Kidney (tissue), 14 donors: ENCODE measurements around the gene ZNF132. TPM values are rescaled to one million over a fixed set of nuclear protein-coding genes. Genes with fewer than 3 reads are reported as not detected.

ENCODE experiments used
- DNase-seq, 5 donors: peaks; one replicate each; pipeline ENCODE4 v3.0.0-alpha.2; 2013 to 2020
- FAIRE-seq: peaks from 2 replicates; lab custom pipeline; 2012; peaks lifted over from hg19 to GRCh38; lab: Jason Lieb, UNC
- H3K27ac ChIP-seq, 2 donors: one replicate each; pipeline ENCODE4 v1.7.0; 2013; ENCODE audit warnings: low read depth in 2 of 2, low read length in 2 of 2, inconsistent platforms in 1 of 2
- H3K27me3 ChIP-seq: one replicate; pipeline ENCODE4 v1.7.1; 2013; ENCODE audit warnings: low read length, inconsistent platforms; ENCODE audit not compliant: control insufficient read depth, insufficient read depth
- H3K36me3 ChIP-seq, 3 donors: one replicate each; pipeline versions ENCODE4 v1.7.0 to v1.7.1; 2013; ENCODE audit warnings: low read length in 3 of 3, control low read depth in 1 of 3, inconsistent platforms in 1 of 3; ENCODE audit not compliant: insufficient read depth in 3 of 3, control insufficient read depth in 2 of 3
- H3K4me1 ChIP-seq, 3 donors: one replicate each; pipeline versions ENCODE4 v1.7.0 to v1.7.1; 2013; ENCODE audit warnings: low read length in 3 of 3, inconsistent platforms in 1 of 3, low read depth in 1 of 3; ENCODE audit not compliant: control insufficient read depth in 2 of 3, insufficient read depth in 2 of 3
- H3K4me3 ChIP-seq, 3 donors: one replicate each; pipeline versions ENCODE4 v1.7.0 to v1.8.1; 2013; ENCODE audit warnings: low read length in 3 of 3, control low read depth in 1 of 3, inconsistent platforms in 1 of 3
- H3K9ac ChIP-seq, 3 donors: one replicate each; pipeline versions ENCODE4 v1.7.0 to v1.7.1; 2013; ENCODE audit warnings: low read length in 3 of 3, control low read depth in 1 of 3, inconsistent platforms in 1 of 3
- H3K9me3 ChIP-seq, 3 donors: one replicate each; pipeline versions ENCODE4 v1.7.0 to v1.7.1; 2013; ENCODE audit warnings: low read length in 3 of 3, control low read depth in 1 of 3, inconsistent platforms in 1 of 3; ENCODE audit not compliant: control insufficient read depth in 2 of 3, insufficient read depth in 1 of 3
- intact Hi-C: fragments of 100-400 bp; cut with DNase I; formaldehyde crosslinking; loops from one replicate; pipeline ENCODE4 v1.11.1; 2022
- polyA plus RNA-seq: library from polyadenylated mRNA; stranded (reverse); fragments of 350-450 nt; fragmentation: Illumina TruSeq; extraction: RNeasy Lipid Tissue Mini Kit (QIAGEN cat#74804); gene quantifications from one replicate; pipeline ENCODE4 v1.2.3, GENCODE V29; 2014; ENCODE audit warnings: low read depth, low replicate concordance; ENCODE audit not compliant: insufficient read depth
- total RNA-seq: library from RNA; stranded (reverse); fragmentation: NEBNext Ultra II Directional; extraction: Animal tissue kit (Norgen Biotek cat#: 25700); gene quantifications from one replicate; pipeline ENCODE4 v1.2.1, GENCODE V29; 2021
- TF ChIP-seq, protein P1 (sequence below): IDR thresholded peaks from 3 replicates; pipeline ENCODE4 v1.5.1; 2012; ENCODE audit warnings: mild to moderate bottlenecking, moderate library complexity, borderline replicate concordance; ENCODE audit not compliant: insufficient read depth; ENCODE audit errors: extremely low read depth
- donor health status: control.
- donor health status: control.
- donor health status: control.
- donor health status: control.
- donor health status: control.
- donor health status: DM: yes; HTN: yes; CAD: no.
- donor health status: Normal renal cell carcinoma (clear cell type).

ZNF132 gene
- total and polyA plus RNA-seq, 2 donors from 2014 or later = 2.9 to 7.8 TPM

DNA sequence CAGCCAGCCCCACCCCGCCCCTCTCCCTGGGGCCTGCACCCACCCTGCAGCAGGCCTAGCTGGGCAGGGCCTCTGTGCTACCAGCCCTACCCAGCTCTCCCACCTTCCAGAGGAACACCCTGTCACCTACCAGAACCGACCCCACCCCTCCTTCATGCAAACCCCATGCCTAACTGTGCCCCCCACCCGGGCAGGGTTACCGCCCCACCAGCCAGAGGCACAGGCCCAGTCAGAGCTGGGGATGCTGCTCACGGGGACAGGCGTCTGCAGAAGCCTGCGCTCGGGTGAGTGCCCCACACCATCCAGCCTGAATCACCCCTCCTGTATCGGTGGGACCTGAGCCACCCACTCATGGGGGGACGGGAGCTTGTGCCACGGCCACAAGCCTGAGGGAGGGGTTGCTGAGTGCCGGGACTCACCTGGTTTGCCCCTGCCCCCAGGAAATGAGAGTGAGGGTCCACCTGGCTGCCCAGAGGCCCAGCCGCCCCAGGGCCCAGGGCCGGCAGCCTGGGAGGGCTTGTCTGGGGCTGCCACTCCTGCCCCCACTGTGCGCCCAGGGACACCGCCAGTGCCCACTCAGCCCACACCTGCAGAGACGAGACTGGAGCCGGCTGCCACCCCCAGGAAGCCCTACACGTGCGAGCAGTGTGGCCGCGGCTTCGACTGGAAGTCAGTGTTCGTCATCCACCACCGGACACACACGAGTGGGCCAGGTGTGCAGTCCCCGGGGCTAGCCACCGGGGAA is 40.0 kb upstream of the ZNF132 start:
- FAIRE-seq = no peak
- Histone ChIP-seq H3K9me3 (no peaks in the 10 kb centered on the region), H3K4me3 (no peak overlapping the region), H3K27me3 (no peaks in the 10 kb centered on the region), H3K27ac (no peak overlapping the region), H3K36me3 (peaks cover 0 to 3% (median 2%) of the 10 kb centered on the region in 3 donors), H3K4me1 (peaks cover 0 to 10% (median 9%) of the 10 kb centered on the region in 3 donors), H3K9ac (no peak overlapping the region)
- TF ChIP-seq, protein P1, sequence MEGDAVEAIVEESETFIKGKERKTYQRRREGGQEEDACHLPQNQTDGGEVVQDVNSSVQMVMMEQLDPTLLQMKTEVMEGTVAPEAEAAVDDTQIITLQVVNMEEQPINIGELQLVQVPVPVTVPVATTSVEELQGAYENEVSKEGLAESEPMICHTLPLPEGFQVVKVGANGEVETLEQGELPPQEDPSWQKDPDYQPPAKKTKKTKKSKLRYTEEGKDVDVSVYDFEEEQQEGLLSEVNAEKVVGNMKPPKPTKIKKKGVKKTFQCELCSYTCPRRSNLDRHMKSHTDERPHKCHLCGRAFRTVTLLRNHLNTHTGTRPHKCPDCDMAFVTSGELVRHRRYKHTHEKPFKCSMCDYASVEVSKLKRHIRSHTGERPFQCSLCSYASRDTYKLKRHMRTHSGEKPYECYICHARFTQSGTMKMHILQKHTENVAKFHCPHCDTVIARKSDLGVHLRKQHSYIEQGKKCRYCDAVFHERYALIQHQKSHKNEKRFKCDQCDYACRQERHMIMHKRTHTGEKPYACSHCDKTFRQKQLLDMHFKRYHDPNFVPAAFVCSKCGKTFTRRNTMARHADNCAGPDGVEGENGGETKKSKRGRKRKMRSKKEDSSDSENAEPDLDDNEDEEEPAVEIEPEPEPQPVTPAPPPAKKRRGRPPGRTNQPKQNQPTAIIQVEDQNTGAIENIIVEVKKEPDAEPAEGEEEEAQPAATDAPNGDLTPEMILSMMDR = no peak
- DNase-seq = peak in 1 of 5 donors; percentile 64
- intact Hi-C loops = no loop called here

DNA sequence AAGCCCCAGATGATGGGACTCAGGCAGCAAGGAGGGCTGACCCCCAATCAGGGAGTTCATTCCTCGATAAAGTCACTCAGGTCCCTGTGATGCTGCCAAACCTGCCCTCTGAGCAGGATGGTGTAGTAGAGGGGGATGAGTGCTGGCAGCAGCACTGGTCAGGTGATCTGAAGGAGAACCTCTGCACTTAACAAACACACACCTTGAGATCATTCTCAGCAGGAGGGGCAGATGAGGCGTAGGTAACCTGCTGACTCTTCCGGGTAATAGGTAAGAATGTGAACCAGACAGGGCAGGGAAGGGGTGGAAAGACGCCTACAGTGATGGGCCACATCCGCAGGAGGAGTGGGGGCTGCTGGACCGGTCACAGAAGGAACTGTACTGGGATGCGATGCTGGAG is 39.4 kb upstream of the ZNF132 start:
- Histone ChIP-seq H3K9me3 (no peaks in the 10 kb centered on the region), H3K27ac (no peak overlapping the region), H3K9ac (no peak overlapping the region), H3K27me3 (no peaks in the 10 kb centered on the region), H3K4me1 (peaks cover 0 to 12% (median 11%) of the 10 kb centered on the region in 3 donors), H3K36me3 (peaks cover 0 to 3% (median 2%) of the 10 kb centered on the region in 3 donors), H3K4me3 (no peak overlapping the region)
- intact Hi-C loops = no loop called here
- TF ChIP-seq, protein P1 = no peak
- no peak for FAIRE-seq
- no peak for DNase-seq

DNA sequence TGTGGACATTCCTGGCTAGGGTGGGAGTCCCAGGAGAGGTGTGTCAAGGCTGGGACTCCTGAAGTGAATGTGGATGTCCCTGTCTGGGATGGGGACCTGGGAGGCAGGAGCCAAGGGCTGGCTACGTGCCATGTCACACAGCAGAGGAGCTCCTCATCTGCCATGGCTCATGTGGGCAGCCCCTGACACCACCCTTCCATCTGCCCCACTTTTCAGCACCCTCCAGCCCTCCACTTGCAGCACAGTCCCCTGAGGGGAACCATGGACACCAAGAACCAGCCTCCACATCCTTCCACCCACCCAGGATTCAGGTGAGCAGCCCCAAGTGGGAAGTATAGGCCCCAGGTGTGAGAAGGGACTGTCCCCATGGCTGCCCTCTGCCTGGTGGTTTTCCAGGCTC is 37.9 kb upstream of the ZNF132 start:
- intact Hi-C loops = no loop called here
- DNase-seq (peak in 1 of 5 donors; percentile 66), FAIRE-seq (no peak)
- H3K9me3 ChIP-seq = no peaks in the 10 kb centered on the region
- no peak overlapping the region for H3K9ac ChIP-seq
- H3K27ac ChIP-seq = no peak overlapping the region
- peaks cover 0 to 12% (median 11%) of the 10 kb centered on the region in 3 donors for H3K4me1 ChIP-seq
- H3K36me3 ChIP-seq = peaks cover 0 to 3% (median 2%) of the 10 kb centered on the region in 3 donors
- TF ChIP-seq, protein P1 = no peak
- no peaks in the 10 kb centered on the region for H3K27me3 ChIP-seq
- H3K4me3 ChIP-seq = no peak overlapping the region
